Neuronal stem cell (in vitro differentiated cells): ENCODE results near the gene PDZRN3.

ENCODE experiments used
- DNase-seq: peaks from one replicate; pipeline ENCODE4 v3.0.0-alpha.2; 2013; ENCODE audit warnings: low spot score
- H2AFZ ChIP-seq: one replicate; pipeline ENCODE4 v1.6.1; 2013; ENCODE audit warnings: mild to moderate bottlenecking, low read length, inconsistent platforms
- H2AK5ac ChIP-seq: 2 replicates; pipeline ENCODE4 v1.6.1; 2013; ENCODE audit warnings: low read depth, mild to moderate bottlenecking, inconsistent platforms, low read length, moderate library complexity, mixed read lengths
- H2BK120ac ChIP-seq: 2 replicates; pipeline ENCODE4 v1.6.1; 2013; ENCODE audit warnings: low read depth, mild to moderate bottlenecking, inconsistent platforms, low read length, moderate library complexity, mixed read lengths
- H2BK12ac ChIP-seq: one replicate; pipeline ENCODE4 v1.6.1; 2013; ENCODE audit warnings: low read length, inconsistent platforms
- H2BK15ac ChIP-seq: 2 replicates; pipeline ENCODE4 v1.6.1; 2013; ENCODE audit warnings: mild to moderate bottlenecking, low read length, inconsistent platforms, mixed read lengths
- H2BK5ac ChIP-seq: one replicate; pipeline ENCODE4 v1.6.1; 2013; ENCODE audit warnings: inconsistent platforms, mild to moderate bottlenecking, low read length, moderate library complexity
- H3K14ac ChIP-seq: one replicate; pipeline ENCODE4 v1.6.1; 2013; ENCODE audit warnings: low read length, inconsistent platforms
- H3K18ac ChIP-seq: 2 replicates; pipeline ENCODE4 v1.6.1; 2013; ENCODE audit warnings: low read length, inconsistent platforms
- H3K23ac ChIP-seq: 2 replicates; pipeline ENCODE4 v1.6.1; 2013; ENCODE audit warnings: low read depth, mild to moderate bottlenecking, mixed read lengths, low read length, inconsistent platforms; ENCODE audit not compliant: poor library complexity
- H3K27ac ChIP-seq: replicated peaks from 3 replicates; pipeline ENCODE4 v1.5.1; 2013; ENCODE audit warnings: low read length, inconsistent platforms
- H3K27me3 ChIP-seq, 3 experiments: 2 replicates each; pipeline ENCODE4 v1.6.1; 2013; ENCODE audit warnings: low read length in 3 of 3, mild to moderate bottlenecking in 2 of 3, inconsistent platforms in 1 of 3, low read depth in 1 of 3, mixed read lengths in 1 of 3, moderate library complexity in 1 of 3; ENCODE audit not compliant: control insufficient read depth in 3 of 3, insufficient read depth in 3 of 3
- H3K36me3 ChIP-seq, 2 donors: replicated peaks in 1 of 2; 2 replicates each; pipeline ENCODE4 v1.6.1; 2013; ENCODE audit warnings: low read length in 2 of 2; ENCODE audit not compliant: control insufficient read depth in 2 of 2, insufficient read depth in 2 of 2
- H3K4ac ChIP-seq: 2 replicates; pipeline ENCODE4 v1.6.1; 2013; ENCODE audit warnings: inconsistent platforms, mild to moderate bottlenecking, low read length, moderate library complexity
- H3K4me1 ChIP-seq, 2 donors: 1 replicate in 1 of 2; 2 replicates in 1 of 2; pipeline ENCODE4 v1.6.1; 2013; ENCODE audit warnings: low read length in 2 of 2, low read depth in 1 of 2; ENCODE audit not compliant: control insufficient read depth in 2 of 2, insufficient read depth in 1 of 2
- H3K4me2 ChIP-seq: one replicate; pipeline ENCODE4 v1.6.1; 2013; ENCODE audit warnings: mild to moderate bottlenecking, low read length, inconsistent platforms; ENCODE audit not compliant: insufficient read depth, poor library complexity, severe bottlenecking
- H3K4me3 ChIP-seq, 2 donors: 2 replicates each; pipeline ENCODE4 v1.5.1; 2013; ENCODE audit warnings: low read length in 2 of 2, mild to moderate bottlenecking in 2 of 2, inconsistent platforms in 1 of 2, moderate library complexity in 1 of 2
- H3K79me1 ChIP-seq: one replicate; pipeline ENCODE4 v1.6.1; 2013; ENCODE audit warnings: low read depth, mild to moderate bottlenecking, inconsistent platforms, low read length, moderate library complexity
- H3K9ac ChIP-seq: one replicate; pipeline ENCODE4 v1.6.1; 2013; ENCODE audit warnings: mild to moderate bottlenecking, low read depth, low read length, inconsistent platforms; ENCODE audit not compliant: poor library complexity
- H3K9me3 ChIP-seq, 2 donors: replicated peaks in 1 of 2; 2 replicates each; pipeline versions ENCODE3 to v1.6.1; 2013; ENCODE audit warnings: low read length in 2 of 2, mild to moderate bottlenecking in 2 of 2, inconsistent platforms in 1 of 2, low read depth in 1 of 2, mixed read lengths in 1 of 2, moderate library complexity in 1 of 2; ENCODE audit not compliant: control insufficient read depth in 2 of 2, insufficient read depth in 1 of 2
- H4K8ac ChIP-seq: one replicate; pipeline ENCODE4 v1.6.1; 2013; ENCODE audit warnings: low read depth, mild to moderate bottlenecking, inconsistent platforms, low read length, moderate library complexity
- H4K91ac ChIP-seq: one replicate; pipeline ENCODE4 v1.6.1; 2013; ENCODE audit warnings: low read length, low read depth, mild to moderate bottlenecking, inconsistent platforms; ENCODE audit not compliant: poor library complexity
- WGBS, 2 donors: extraction: QIAGEN DNeasy Blood & Tissue Kit; methylation state at CpG; one replicate each; pipeline ENCODE4 v1.1.7; 2013; ENCODE audit warnings: missing lambda C conversion rate in 2 of 2, mixed read lengths in 1 of 2; ENCODE audit not compliant: insufficient read length in 2 of 2, insufficient replicate concordance in 1 of 2; ENCODE audit errors: extremely low coverage in 2 of 2; 5-methylcytosine and 5-hydroxymethylcytosine counted together

The PDZRN3 gene

GRCh38 chr3:73470860-73471259 lies 153.9 kb downstream of the PDZRN3 start:
- Histone ChIP-seq H3K23ac (no peak overlapping the region), H3K9ac (no peak overlapping the region), H3K4ac (no peak overlapping the region), H4K8ac (no peak overlapping the region), H2BK5ac (no peak overlapping the region), H3K18ac (no peak overlapping the region), H3K27me3 (no peaks in the 10 kb centered on the region), H4K91ac (no peak overlapping the region), H2BK120ac (no peak overlapping the region), H3K4me3 (no peak overlapping the region), H2AFZ (no peak overlapping the region), H2BK15ac (no peak overlapping the region), H3K9me3 (no peaks in the 10 kb centered on the region), H3K4me1 (peaks cover 0 to 12% of the 10 kb centered on the region in 2 donors), H3K79me1 (no peaks in the 10 kb centered on the region), H3K36me3 (no peaks in the 10 kb centered on the region), H3K14ac (no peak overlapping the region), H3K4me2 (no peak overlapping the region), H3K27ac (no peak overlapping the region), H2AK5ac (no peak overlapping the region), H2BK12ac (no peak overlapping the region)
- no CpG with 5 or more reads among the region's 4 CpGs for WGBS, 2 donors
- DNase-seq, result no peak

GRCh38 chr3:73469331-73469730 lies 155.4 kb downstream of the PDZRN3 start:
- no peaks in the 10 kb centered on the region for H3K9me3 ChIP-seq
- WGBS, 2 donors, result no CpG with 5 or more reads among the region's 9 CpGs
- no peak overlapping the region for H2BK12ac ChIP-seq
- DNase-seq, result no peak
- no peaks in the 10 kb centered on the region for H3K79me1 ChIP-seq
- H2AK5ac ChIP-seq, result no peak overlapping the region
- no peak overlapping the region for H3K4me2 ChIP-seq
- no peak overlapping the region for H2BK5ac ChIP-seq
- no peak overlapping the region for H3K9ac ChIP-seq
- H4K8ac ChIP-seq, result no peak overlapping the region
- H3K4ac ChIP-seq, result no peak overlapping the region
- no peak overlapping the region for H3K23ac ChIP-seq
- no peaks in the 10 kb centered on the region for H3K27me3 ChIP-seq
- H3K14ac ChIP-seq, result no peak overlapping the region
- H2AFZ ChIP-seq, result no peak overlapping the region
- no peaks in the 10 kb centered on the region for H3K36me3 ChIP-seq
- no peak overlapping the region for H3K27ac ChIP-seq
- H2BK120ac ChIP-seq, result no peak overlapping the region
- no peak overlapping the region for H2BK15ac ChIP-seq
- no peak overlapping the region for H4K91ac ChIP-seq
- H3K18ac ChIP-seq, result no peak overlapping the region
- no peak overlapping the region for H3K4me3 ChIP-seq
- H3K4me1 ChIP-seq, result peaks cover 0 to 8% of the 10 kb centered on the region in 2 donors

GRCh38 chr3:73467211-73467610 lies 157.5 kb downstream of the PDZRN3 start:
- Histone ChIP-seq H2AFZ (no peak overlapping the region), H3K9me3 (no peaks in the 10 kb centered on the region), H3K9ac (no peak overlapping the region), H4K8ac (no peak overlapping the region), H3K4me3 (no peak overlapping the region), H2BK5ac (no peak overlapping the region), H2AK5ac (no peak overlapping the region), H3K18ac (no peak overlapping the region), H4K91ac (no peak overlapping the region), H2BK12ac (no peak overlapping the region), H3K23ac (no peak overlapping the region), H3K27ac (no peak overlapping the region), H3K27me3 (no peaks in the 10 kb centered on the region), H3K4me1 (peaks cover 0 to 8% of the 10 kb centered on the region in 2 donors), H3K14ac (no peak overlapping the region), H3K36me3 (no peaks in the 10 kb centered on the region), H2BK15ac (no peak overlapping the region), H2BK120ac (no peak overlapping the region), H3K4me2 (no peak overlapping the region), H3K79me1 (no peaks in the 10 kb centered on the region), H3K4ac (no peak overlapping the region)
- WGBS, 2 donors, result no CpG with 5 or more reads among the region's 3 CpGs
- DNase-seq, result no peak

GRCh38 chr3:73465926-73466325 lies 158.8 kb downstream of the PDZRN3 start:
- Histone ChIP-seq H3K4me1 (peaks cover 0 to 5% of the 10 kb centered on the region in 2 donors), H4K8ac (no peak overlapping the region), H3K18ac (no peak overlapping the region), H2BK120ac (no peak overlapping the region), H2BK15ac (no peak overlapping the region), H2AFZ (no peak overlapping the region), H2AK5ac (no peak overlapping the region), H3K36me3 (no peaks in the 10 kb centered on the region), H2BK12ac (no peak overlapping the region), H3K9ac (no peak overlapping the region), H4K91ac (no peak overlapping the region), H3K4me2 (no peak overlapping the region), H3K4me3 (no peak overlapping the region), H3K14ac (no peak overlapping the region), H3K27me3 (no peaks in the 10 kb centered on the region), H3K23ac (no peak overlapping the region), H3K79me1 (no peaks in the 10 kb centered on the region), H3K27ac (no peak overlapping the region), H2BK5ac (no peak overlapping the region), H3K4ac (no peak overlapping the region), H3K9me3 (no peaks in the 10 kb centered on the region)
- no peak for DNase-seq
- WGBS, 2 donors, result no CpG with 5 or more reads among the region's 2 CpGs
